GM12878 (cell line): ENCODE measurements around the gene ANKRD33. TPM values are rescaled to one million over a fixed set of nuclear protein-coding genes. Genes with fewer than 3 reads are reported as not detected.

Experiments used
- CTCF ChIP-seq, 3 experiments: IDR thresholded peaks in 2 of 3; conservative IDR thresholded peaks in 1 of 3; 2 replicates each; pipeline ENCODE4 v1.5.1; 2011; ENCODE audit warnings: low read depth in 3 of 3, low read length in 3 of 3, mild to moderate bottlenecking in 3 of 3, control low read depth in 2 of 3, moderate library complexity in 2 of 3, inconsistent platforms in 1 of 3, mixed read lengths in 1 of 3; ENCODE audit not compliant: control insufficient read depth in 2 of 3, insufficient read depth in 1 of 3; ENCODE audit errors: extremely low read depth in 1 of 3
- CUX1 ChIP-seq: IDR thresholded peaks from 2 replicates; pipeline ENCODE4 v1.6.1; 2012; ENCODE audit warnings: improper control_type of control experiment, low read depth, low read length; ENCODE audit not compliant: insufficient replicate concordance
- EP300 ChIP-seq, 2 experiments: fragments of 150-350 bp in 1 of 2; IDR thresholded peaks; 2 replicates each; pipeline ENCODE4 v1.6.1; 2011 to 2012; ENCODE audit warnings: low read depth in 2 of 2, low read length in 2 of 2, borderline replicate concordance in 1 of 2, improper control_type of control experiment in 1 of 2, inconsistent platforms in 1 of 2; ENCODE audit not compliant: control insufficient read depth in 1 of 2
- KLF5 ChIP-seq: fragments of 450-650 bp; IDR thresholded peaks from 2 replicates; pipeline ENCODE4 v1.6.1; 2014; ENCODE audit warnings: mild to moderate bottlenecking; ENCODE audit not compliant: partially characterized antibody
- NFIC ChIP-seq: IDR thresholded peaks from 2 replicates; pipeline ENCODE4 v1.6.1; 2012; ENCODE audit warnings: low read depth, mild to moderate bottlenecking, inconsistent platforms, low read length, moderate library complexity
- polyA plus RNA-seq, 11 experiments: library from polyadenylated mRNA; depleted of rRNA in 4 of 11; unstranded in 6 of 11; stranded (reverse) in 5 of 11; fragments of >200 nt; fragmentation: Nextera tagmentation in 4 of 11; fragmentation: Illumina TruSeq in 1 of 11; extraction: Ambion mirVana in 4 of 11; extraction: Trizol in 1 of 11; gene quantifications; 1 replicate in 1 of 11; 2 replicates in 10 of 11; pipeline versions ENCODE4 v1.2.1 to v1.2.3, GENCODE V29; 2011 to 2016; ENCODE audit warnings: inconsistent platforms in 2 of 11, missing spikeins in 2 of 11, low read depth in 1 of 11
- total RNA-seq, 4 experiments: library from RNA; depleted of rRNA in 3 of 4; stranded (reverse); fragments of >200 nt in 3 of 4; fragmentation: Illumina TruSeq in 1 of 4; extraction: Trizol in 1 of 4; gene quantifications; 2 replicates each; pipeline versions ENCODE4 v1.2.1 to v1.2.3, GENCODE V29; 2013 to 2021

Gene ANKRD33
- total and polyA plus RNA-seq, 10 of the 15 experiments (the other 5 are each of a cell fraction or from before 2014, with no cell fraction given) = not detected

- TF ChIP-seq CTCF (IDR thresholded peaks at IDR 0.05 in 2 of 3, conservative IDR thresholded peaks at IDR 0.05 in 1 of 3; ENCODE audit: control insufficient read depth in 2 of 3, extremely low read depth in 1 of 3, insufficient read depth in 1 of 3, low read depth in 3 of 3, low read length in 3 of 3) (no peak), KLF5 (no peak), EP300 (IDR thresholded peaks at IDR 0.05; ENCODE audit: borderline replicate concordance in 1 of 2, control insufficient read depth in 1 of 2, low read depth in 2 of 2, low read length in 2 of 2) (no peak), CUX1 (no peak), NFIC (no peak)
Measured at GRCh38 chr12:51883295-51883694, 4.6 kb upstream of the ANKRD33 start (continued).
